ENCODE results near the gene CAMSAP2.

GRCh38 chr1:200805719-200806118, 67.0 kb downstream of the CAMSAP2 start:
- TF ChIP-seq CTCF (conservative IDR thresholded peaks at IDR 0.05 in 1 of 2, IDR thresholded peaks at IDR 0.05 in 1 of 2; ENCODE audit: extremely low read depth in 1 of 2, insufficient read depth in 1 of 2, low read depth in 1 of 2, low read length in 2 of 2) (no peak), EZH2 (IDR thresholded peaks at IDR 0.05; ENCODE audit: borderline replicate concordance, low read length) (no peak)
